LNCaP clone FGC (cell line): Measurements from ENCODE around the gene FRMD4A.

ENCODE experiments used
- DNase-seq: peaks from one replicate; pipeline ENCODE4 v3.0.0-alpha.2; 2011; ENCODE audit warnings: low read depth
- H3K4me3 ChIP-seq: 2 replicates; pipeline ENCODE4 v1.5.1; 2011; ENCODE audit warnings: mild to moderate bottlenecking, low read depth, low read length, control low read depth
- TF ChIP-seq, protein P1 (sequence below): IDR thresholded peaks from 2 replicates; pipeline ENCODE4 v1.5.1; 2012; ENCODE audit warnings: mild to moderate bottlenecking; ENCODE audit not compliant: control insufficient read depth, insufficient read depth; ENCODE audit errors: extremely low read depth

The FRMD4A gene

DNA sequence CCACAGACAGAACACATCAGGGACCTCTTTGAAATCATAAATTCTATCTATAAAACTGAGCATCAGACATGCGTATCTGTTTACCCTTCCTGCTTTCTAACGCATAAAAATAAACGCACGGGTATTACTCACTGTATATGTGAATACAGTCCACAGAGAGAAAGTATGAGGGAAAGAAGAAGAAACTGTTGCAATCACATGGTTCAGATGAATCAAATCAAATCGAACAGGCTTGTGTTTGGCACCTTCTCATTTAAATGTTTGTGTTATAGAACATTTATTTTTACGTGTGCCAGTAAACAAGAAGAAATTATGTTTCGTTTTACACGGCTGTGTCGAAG is 322.0 kb downstream of the FRMD4A start:
- TF ChIP-seq, protein P1, sequence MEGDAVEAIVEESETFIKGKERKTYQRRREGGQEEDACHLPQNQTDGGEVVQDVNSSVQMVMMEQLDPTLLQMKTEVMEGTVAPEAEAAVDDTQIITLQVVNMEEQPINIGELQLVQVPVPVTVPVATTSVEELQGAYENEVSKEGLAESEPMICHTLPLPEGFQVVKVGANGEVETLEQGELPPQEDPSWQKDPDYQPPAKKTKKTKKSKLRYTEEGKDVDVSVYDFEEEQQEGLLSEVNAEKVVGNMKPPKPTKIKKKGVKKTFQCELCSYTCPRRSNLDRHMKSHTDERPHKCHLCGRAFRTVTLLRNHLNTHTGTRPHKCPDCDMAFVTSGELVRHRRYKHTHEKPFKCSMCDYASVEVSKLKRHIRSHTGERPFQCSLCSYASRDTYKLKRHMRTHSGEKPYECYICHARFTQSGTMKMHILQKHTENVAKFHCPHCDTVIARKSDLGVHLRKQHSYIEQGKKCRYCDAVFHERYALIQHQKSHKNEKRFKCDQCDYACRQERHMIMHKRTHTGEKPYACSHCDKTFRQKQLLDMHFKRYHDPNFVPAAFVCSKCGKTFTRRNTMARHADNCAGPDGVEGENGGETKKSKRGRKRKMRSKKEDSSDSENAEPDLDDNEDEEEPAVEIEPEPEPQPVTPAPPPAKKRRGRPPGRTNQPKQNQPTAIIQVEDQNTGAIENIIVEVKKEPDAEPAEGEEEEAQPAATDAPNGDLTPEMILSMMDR, result no peak
- no peak for DNase-seq
- no peak overlapping the region for H3K4me3 ChIP-seq

DNA sequence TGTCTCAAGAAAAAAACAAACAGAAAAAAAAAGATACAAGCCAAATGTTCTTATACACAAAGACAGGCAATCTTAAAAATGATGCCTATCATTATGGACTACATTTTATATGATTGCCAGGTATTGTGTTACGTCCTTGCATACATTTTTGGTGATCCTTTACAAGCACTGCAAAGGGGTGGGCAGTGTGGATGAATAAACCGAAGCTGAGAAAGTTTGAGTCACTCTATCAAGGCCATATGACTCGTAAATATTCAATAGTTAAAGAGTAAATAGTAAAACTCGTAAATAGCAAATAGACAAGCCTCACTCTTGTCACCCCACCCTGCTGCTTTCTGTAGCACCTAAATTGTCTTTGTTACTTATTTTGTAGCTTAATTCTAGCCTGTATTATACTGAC is 326.2 kb downstream of the FRMD4A start:
- no peak overlapping the region for H3K4me3 ChIP-seq
- DNase-seq, result peak; percentile 53
- TF ChIP-seq, protein P1, result no peak

DNA sequence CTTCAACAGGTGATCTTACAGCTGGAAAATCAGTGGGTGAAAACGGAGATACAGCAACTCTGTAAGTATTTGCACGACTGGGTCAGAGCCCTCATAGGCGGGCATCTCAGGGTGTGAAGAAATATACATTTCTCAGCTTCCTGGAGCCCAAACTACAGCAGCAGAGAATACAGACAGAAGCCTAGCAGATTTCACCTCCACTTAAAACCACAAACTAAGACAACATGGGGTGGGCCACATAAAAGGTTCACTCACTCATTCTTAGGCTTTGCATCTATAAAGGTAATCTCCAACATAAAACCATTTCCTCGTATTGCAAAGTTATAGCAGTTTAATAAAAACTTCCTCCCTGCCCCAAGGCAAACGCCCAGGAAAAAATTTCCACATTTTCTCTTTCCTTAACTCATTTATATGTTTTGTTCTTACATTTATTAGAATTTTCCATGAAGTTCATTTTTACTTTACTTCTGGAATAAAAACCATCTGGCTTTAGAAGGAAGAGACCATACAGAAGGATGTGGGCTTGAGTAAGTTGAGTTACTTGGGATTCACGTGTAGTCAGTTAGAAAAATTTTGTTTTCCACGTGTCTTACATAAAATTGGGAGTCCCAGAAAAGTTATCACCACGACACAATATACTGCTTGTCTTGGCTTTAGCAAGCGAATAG is 327.1 kb downstream of the FRMD4A start:
- TF ChIP-seq, protein P1, result no peak

DNA sequence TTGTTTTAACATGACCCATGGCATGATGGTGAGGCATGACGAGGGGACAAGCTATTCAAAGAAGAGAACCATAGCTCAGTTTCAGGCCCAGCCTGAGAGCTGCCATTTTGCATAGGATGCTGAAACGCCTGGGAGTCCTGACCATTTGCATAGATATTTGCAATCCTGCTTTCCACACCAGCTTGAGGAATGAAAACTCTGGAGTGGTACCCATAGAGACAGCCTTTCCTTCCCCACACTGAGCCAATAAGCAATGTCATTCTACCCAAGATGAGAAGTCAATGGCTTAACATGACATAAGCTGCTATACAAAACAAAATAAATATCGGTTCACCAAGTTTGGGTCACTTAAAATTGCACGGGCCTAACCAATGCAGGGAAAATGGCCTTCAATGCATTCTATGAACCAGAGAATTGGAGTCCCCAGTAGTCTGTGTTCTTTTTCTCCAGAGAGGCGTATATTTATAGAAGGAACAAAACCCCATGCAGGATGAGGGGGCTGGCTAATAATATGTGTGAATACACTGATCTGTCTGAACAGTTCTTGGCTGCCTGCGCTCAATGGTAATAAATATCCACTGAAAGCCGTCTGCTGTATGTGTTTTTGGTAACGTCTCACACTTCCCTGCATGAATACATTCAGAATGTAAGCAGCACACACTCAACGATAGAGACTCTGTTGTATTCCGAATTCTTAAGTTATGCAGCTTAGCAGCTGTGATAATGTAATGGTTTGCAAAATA is 329.3 kb downstream of the FRMD4A start:
- TF ChIP-seq, protein P1, result no peak

More for the DNA sequence above, 327.1 kb downstream of the FRMD4A start:
- no peak overlapping the region for H3K4me3 ChIP-seq
- DNase-seq, result no peak

DNA sequence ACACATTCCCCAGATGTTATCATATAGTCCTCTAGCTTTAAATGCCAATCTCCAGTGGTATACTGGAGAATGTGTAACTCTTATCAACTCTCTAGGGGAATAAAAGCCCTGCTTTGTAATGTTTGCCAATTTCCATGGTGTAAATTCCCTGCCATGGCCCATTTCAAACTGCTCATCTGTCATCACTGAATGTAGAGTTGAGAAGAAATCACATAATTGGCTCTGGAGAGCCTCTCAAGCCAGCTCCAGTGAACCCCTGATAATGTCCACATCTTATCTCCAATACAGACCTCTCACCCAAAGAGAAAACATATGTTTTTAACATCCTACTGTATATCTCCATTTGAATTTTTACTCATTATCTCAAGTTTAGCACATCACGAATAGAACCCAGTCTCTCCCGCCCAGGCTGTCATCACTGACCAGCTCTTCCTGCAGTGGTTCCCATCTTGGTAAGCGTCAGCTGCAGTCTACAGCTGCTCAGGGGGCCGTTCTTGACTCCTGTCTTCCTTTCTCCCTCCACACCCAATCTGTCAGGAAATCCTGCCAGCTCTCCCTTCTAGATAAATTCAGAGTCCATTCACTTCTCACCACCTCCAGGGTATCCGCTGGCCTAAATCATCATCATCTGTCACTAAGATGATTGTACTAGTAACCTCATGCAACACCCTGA is 332.4 kb downstream of the FRMD4A start:
- no peak overlapping the region for H3K4me3 ChIP-seq
- DNase-seq, result no peak
- TF ChIP-seq, protein P1, result no peak

More for the DNA sequence above, 329.3 kb downstream of the FRMD4A start:
- no peak overlapping the region for H3K4me3 ChIP-seq
- DNase-seq, result no peak

DNA sequence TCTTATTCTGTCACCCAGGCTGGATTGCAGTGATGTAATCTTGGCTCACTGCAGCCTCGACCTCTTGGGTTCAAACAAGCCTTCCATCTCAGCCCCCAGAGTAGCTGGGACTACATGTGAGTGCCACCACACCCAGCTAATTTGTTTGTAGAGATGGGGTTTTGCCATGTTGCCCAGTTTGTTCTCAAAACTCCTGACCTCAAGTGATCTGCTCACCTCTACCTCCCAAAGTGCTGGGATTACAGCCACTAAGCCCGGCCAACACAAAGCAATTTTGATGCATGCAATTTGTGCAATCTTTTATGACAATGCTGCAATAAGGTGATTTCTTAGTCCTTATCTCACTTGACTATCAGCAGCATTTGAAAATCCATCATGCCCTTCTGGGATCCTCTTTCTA is 333.1 kb downstream of the FRMD4A start:
- TF ChIP-seq, protein P1, result no peak
- no peak overlapping the region for H3K4me3 ChIP-seq
- DNase-seq, result no peak
